Measurements from ENCODE around the gene FBXL20.
A peak's percentile ranks its signal among the peaks of the same experiment; 100 is the strongest.
"Not testable (repeated sequence)": the region's sequence is repeated elsewhere in the genome, so short reads cannot be mapped to it uniquely, and the experiment has no call there.

Gene FBXL20

DNA sequence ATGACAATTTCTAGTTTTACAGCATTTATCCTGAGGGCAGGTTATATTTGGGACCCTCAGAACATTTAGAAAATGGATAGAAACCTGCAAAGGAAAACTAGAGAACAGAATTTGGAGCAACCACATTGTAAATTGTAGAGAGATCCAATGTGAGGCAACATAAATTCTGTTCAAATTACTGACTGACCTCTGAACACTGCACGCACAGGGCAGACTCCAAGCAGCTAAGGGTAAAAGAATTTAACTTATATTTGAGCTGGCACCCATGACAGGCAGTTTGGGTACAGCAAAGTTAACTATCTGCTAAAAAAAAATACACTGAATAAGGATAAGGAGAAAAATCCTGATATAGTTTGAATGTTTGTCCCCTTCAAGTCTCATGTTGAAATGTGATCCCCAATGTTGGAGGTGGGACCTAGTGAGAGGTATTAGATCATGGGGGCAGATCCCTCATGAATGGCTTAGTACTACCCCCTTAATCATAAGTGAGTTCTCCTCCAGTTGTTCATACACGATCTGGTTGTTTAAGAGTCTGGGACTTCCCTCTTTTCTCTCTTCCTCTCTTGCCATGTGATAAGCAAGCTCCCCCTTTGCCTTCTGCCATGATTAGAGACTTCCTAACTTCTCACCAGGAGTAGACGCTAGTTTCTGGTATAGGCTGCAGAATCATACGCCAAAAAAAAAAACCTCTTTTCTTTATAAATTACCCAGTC, 75.7 kb downstream of the FBXL20 start:
- ATAC-seq, result no peak

DNA sequence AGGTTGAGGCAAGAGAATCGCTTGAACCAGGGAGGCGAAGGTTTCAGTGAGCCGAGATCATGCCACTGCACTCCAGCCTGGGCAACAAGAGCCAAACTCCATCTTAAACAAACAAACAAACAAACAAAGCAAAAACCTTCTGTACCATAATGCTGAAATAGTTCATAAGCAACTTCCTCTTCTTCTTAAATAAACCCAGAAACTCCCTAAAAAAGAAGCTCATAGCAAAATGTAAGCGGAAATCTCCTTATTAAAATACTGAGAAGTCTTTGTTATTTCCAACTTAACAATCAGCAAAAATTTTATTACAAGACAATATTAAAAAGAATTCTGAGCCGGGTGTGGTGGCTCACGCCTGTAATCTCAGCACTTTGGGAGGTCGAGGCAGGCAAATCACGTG, 82.8 kb downstream of the FBXL20 start:
- ATAC-seq, result no peak

DNA sequence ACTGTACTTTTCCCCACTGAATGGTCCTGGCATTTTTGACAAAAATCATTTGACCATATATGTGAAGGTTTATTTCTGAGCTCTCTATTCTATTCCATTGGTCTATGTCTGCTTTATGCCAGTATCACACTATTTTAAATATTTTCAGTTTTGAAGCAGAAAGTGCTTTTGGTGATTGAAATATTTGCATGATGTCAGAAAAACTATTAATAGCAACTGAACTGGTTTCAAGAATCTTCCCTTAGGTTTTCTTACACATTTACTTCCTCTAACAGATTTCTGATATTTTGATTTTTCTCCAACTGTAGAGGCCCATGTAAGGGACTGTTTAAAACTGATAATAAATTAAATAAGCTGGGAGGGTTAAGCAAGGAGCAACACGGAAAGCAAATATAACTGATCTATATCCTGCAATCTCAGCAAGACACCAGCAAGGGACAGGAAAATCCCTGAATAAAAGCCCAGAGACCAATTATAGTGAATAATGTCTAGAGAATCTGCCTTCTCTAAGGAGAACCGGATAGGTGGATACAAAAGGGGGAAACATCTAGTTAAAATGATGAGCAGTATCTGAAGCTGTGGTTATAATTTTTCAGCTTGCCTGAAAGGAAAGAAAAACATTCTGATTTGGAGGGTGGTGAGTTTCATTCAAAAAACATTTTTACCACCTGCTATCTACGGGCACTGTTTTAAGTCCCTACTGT, 94.8 kb downstream of the FBXL20 start:
- ATAC-seq, result no peak

DNA sequence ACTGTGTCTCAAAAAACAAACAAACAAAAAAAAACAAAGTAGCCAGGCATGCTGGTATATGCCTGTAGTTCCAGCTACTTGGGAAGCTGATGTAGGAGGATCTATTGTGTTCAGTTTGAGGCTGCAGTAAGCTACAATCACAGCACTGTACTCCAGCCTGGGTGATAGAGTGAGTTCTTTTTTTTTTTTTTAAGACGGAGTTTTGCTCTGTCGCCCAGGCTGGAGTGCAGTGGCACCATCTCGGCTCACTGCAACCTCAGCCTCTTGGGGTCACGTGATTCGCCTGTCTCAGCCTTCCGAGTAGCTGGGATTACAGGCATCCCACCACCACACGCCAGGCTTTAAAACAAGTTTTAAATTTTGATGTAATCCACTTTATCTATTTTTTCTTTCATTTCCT, 95.4 kb downstream of the FBXL20 start:
- no peak for ATAC-seq

DNA sequence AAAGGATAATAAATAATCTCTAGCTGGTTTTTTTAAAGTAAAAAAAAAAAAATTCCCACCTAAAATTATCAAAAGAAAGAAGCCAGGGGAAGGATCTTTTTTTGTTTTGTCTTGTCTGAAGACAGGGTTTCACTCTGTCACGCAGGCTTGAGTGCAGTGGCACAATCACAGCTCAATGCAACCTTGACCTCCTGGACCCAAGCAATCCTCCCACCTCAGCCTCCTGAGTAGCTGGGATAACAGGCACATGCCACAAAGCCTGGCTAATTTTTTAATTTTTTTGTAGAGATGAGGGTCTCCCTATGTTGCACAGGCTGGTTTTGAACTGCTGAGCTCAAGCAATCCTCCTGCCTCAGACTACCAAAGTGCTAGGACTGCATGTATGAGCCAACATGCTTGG, 97.2 kb downstream of the FBXL20 start:
- ATAC-seq, result no peak

DNA sequence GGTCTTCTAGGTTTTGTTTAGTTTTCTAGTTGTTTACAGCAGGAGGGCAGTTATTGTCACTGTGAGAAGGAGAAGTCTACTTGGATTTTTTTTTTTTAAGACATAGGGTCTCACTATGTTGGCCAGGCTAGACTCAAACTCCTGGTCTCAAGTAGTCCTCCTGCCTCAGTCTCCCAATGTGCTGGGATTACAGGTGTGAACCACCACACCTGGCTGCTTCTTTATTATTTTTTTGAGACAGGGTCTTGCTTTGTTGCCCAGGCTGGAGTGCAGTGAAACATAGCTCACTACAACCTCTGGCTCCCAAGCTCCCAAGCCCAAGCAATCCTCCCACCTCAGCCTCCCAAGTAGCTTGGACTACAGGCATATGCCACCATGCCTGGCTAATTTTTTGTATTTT, 107.4 kb downstream of the FBXL20 start:
- no peak for ATAC-seq

DNA sequence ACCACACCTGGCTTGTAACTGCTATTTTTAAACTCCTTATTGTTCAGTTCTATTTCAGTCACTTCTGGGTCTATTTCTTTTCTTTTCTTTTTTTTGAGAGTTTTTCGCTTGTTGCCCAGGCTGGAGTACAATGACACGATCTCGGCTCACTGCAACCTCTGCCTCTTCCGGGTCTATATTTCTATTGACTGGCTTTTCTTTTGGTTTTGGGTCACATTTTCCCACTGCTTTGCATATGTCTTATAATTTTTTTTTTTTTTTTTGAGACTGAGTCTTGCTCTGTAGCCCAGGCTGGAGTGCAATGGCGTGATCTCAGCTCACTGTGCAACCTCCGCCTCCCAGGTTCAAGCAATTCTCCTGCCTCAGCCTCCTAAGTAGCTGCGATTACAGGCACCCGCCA, 108.9 kb downstream of the FBXL20 start:
- ATAC-seq, result not testable (repeated sequence)

DNA sequence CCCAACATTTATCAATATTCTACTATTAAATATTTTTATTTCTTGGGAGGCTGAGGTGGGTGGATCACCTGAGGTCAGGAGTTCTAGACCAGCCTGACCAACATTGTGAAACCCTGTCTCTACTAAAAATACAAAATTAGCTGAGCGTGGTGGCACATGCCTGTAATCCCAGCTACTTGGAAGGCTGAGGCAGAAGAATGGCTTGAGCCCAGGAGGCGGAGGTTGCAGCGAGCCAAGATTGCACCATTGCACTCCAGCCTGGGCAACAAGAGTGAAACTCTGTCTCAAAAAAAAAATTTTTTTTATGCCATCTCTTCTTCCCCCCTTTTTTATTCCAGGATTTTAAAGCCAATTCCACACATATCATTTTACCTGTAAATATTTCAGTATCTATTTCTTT, 114.9 kb downstream of the FBXL20 start:
- not testable (repeated sequence) for ATAC-seq

DNA sequence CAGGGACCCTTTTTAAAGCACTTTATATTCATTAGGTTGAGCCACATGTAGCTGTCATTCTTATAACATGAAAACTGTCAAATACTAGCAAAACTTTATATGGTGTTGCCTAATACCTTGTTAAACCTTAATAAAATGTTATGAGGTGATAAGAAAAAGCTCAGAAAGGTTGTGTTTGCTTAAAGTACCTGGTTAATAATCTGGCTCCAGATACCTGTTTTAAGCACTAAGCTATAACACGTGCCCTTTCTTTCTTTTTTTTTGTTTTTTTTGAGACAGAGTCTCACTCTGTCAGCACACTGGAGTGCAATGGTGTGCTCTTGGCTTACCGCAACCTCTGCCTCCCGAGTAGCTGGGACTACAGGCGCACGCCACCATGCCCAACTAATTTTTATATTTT, 116.7 kb downstream of the FBXL20 start:
- ATAC-seq, result no peak

DNA sequence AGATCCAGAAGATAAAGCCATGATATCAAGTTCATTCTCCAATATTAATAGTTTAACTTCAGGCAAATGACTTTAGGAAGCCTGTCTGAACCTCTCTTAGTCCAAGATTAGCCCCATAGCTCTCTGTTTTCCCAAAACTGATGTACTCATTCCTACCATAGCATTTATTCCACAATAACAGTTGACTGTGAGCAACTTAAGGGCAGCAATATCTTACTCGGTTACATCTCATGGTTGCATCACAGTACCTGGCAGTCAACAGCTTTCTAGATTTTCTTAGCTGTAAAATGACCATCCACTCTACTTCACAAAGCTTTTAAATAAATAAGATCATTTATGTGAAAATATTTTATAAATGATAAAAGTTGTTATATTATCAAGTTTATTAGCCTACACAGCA, 117.5 kb downstream of the FBXL20 start:
- ATAC-seq, result no peak

DNA sequence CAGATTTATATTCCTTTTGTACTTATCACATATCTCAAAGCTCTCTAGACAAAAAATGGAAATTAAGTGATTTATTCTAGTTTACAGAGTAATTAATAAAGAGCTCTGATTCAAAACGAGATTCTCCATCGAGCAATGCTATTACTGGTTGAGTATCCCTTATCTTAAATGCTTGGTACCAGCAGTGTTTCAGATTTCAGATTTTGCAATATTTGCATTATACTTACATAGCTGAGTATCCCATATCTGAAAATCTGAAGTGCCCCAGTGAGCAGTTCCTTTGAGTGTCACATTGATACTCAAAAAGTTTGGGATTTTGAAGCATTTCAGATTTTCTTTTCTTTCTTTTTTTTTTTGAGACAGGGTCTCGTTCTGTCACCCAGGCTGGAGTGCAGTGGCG, 118.3 kb downstream of the FBXL20 start:
- ATAC-seq, result no peak

DNA sequence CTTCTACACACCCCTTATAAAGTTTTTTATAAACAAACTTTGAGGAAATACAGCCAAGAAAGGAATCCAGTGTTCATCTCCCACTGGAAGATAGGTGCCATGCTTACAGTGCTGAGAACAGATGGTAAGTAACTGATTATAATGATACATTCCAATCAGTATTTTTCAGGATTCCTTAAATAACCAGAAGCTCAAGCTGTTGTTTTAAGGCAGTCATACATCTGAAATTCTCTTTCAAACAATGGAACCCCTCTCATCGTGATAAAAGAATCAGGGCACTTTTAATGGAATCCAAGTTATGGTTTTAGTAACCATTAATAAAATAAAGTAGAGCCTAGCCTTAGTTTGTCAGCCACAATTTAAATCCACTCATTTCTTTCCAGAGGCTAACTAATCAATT, 119.6 kb downstream of the FBXL20 start:
- ATAC-seq, result no peak

DNA sequence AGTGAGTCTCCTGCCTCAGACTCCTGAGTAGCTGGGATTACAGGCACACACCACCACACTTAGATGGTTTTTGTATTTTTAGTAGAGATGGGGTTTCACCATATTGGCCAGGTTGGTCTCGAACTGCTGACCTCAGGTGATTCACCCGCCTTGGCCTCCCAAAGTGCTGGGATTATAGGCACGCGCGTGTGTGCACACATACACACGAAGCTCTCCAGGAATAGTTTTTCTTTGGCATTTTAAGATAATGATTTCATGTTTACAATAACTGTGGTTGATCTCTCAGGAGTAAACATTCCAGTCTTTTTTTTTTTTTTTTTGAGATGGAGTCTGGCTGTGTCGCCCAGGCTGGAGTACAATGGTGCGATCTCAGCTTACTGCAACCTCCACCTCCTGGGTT, 123.2 kb downstream of the FBXL20 start:
- ATAC-seq, result not testable (repeated sequence)

DNA sequence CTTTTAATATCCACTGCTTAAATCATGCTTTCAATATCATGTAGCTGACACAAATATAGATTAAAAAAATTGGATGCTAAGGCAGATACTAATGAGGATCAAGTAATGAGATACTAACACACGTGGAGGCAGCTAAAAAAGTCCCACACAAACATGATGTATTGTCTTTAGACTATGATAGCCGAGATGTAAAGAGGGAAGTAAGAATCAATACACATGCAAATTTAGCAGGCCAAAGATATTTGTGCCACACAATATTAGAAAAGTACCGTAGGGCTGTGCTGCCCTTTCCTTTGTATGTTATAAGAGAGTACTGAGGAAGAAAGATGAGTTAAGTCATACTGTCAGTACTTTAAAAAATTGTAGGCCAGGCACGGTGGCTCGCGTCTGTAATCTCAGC, 124.3 kb downstream of the FBXL20 start:
- no peak for ATAC-seq

DNA sequence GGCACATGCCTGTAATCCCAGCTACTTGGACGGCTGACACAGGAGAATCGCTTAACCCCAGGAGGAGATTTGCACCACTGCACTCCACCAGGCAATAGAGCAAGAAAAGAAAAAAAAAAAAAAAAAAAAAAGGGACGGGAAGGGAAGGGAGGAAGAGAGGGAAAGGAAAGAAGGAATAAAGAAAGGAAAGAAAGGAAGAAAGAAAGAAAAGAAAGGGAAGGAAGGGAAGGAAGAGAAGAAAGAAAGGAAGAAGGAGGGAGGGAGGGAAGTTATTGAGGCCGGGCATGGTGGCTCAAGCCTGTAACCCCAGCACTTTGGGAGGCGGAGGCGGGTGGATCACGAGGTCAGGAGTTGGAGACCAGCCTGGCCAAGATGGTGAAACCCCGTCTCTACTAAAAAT, 125.3 kb downstream of the FBXL20 start:
- ATAC-seq, result no peak

DNA sequence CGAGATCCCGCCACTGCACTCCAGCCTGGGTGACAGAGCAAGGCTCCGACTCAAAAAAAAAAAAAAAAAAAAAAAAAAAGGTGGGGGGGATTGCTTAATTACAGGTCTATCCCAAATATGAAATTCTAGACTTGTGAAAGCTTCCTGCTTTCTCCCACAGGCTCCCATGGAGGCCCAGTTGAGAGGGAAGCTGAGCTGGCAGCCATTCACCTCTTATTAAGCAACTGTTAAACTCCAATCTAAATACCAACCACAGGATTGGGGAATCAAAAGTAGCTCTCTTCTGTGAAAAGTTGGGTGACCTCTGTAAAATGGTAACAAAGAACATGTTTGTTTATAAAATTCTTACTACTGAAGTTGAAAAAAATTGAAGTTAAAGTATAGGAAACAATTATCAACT, 129.9 kb downstream of the FBXL20 start:
- no peak for ATAC-seq

DNA sequence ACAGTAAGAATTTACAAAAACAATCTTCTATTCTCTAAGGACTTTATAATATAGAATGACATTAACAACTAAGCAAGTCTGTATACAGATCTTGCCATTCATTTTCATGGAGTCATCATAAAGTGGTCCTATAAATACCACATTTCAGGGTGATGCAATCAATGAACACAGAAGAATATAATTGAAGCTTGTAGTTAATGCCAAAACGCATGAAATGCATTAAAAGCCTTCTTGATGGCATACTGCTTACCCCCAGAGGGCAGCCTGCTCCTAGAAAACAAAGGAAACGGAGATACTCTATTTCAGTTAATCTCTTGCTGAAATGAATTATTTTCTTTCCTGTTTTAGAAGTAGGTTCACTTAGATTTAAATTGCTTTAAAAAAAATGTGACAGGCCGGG, 130.5 kb downstream of the FBXL20 start:
- ATAC-seq, result no peak

DNA sequence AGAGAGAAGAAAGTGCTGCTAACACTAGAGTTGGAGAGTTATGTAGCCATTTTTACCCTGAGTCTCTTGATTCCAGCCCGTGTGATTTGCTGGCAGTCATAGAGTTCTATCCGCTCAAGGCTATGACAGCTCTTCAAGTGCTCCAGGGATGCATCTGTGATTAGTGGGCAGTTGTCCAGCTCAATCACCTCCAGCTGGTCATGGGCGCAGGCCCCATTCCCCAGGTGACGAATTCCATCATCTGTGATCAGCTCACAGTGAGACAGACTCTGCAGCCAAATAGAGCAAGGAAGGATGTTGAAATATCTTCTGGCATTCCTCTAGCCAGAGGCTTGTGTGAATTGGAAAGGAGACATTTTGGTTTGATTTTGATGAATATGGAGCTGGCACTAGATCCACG, 137.3 kb downstream of the FBXL20 start:
- ATAC-seq, result no peak

DNA sequence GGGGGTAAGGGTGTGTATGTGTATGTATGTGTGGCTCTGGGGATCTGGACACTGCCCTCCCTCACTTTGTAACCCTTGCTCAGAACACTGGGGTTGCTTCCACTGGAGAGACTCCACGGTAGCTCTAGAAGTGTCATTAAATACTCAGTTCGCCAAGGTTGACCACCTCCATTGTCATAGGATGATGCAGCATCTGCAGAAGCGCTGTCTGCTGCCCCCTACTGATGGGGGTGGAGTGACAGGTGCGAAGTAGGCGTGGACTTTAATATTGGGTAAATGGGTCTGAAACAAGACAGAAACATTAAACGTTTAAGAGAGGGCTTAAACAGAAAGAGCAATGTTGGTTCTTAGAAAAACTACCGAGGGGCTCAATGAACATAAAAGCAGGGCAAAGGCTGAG, 140.1 kb downstream of the FBXL20 start:
- peak in 1 of 2 donors; percentile 41 for ATAC-seq

DNA sequence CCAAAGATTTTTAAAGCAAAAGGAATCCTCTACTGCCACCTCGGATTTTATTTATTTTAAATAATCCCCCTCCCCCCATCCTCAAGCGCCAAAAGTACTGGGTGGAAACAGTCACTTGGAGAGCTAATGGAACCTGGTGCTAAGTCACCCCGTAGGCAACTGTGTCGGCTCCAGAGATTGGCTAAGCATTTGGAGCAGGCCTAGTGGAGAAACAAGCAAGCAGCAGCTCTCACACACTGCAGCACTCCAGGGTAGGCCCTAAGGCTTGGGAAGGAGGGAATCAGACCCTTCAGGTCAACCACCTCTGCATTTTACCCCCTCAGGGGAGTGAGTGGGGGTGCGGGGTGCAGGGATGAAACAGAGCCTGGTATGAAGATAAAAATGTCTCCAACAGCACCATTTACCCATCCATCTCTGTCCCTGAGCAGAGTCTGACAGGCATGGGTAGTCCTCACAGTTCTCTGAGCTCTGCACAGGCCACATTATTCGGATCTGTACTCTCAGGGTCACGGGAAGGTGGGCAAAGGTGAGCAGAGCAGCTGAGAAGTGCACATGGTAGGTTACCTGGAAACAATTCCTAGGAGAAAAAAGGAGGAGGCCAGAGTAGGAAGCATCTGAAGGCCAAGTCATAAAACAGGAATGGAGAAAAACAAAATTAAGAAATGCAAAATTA, 148.5 kb downstream of the FBXL20 start:
- ATAC-seq, result no peak

DNA sequence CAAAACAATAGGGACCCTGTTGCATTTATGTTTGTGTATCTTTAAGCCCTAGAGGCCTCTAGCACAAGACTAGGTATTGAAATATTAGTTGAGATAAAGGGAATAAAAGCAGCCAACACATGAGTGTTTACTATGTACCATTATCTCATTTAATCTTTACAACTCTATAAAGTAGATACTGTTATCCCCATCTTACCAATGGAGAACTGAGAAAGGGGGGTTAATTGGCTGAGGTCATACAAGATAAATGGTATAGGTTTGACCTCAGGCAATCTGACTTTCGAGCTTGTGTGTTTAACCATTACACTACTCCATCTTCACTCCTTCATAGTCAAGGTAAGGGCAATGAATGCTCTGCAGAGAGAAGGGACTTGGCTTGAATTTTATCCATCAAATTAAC, 149.4 kb downstream of the FBXL20 start:
- ATAC-seq, result no peak

DNA sequence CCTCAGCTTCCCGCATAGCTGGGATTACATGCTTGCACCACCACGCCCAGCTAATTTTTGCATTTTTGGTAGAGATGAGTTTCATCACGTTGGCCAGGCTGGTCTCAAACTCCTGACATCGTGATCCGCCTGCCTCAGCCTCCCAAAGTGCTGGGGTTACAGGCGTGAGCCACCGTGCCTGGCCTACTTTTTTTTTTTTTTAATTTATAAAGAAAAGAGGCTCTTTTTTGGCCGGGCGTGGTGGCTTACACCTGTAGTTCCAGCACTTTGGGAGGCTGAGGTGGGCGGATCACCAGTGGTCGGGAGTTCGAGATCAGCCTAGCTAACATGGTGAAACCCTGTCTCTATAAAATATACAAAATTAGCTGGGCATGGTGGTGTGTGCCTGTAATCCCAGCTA, 151.3 kb downstream of the FBXL20 start:
- not testable (repeated sequence) for ATAC-seq

DNA sequence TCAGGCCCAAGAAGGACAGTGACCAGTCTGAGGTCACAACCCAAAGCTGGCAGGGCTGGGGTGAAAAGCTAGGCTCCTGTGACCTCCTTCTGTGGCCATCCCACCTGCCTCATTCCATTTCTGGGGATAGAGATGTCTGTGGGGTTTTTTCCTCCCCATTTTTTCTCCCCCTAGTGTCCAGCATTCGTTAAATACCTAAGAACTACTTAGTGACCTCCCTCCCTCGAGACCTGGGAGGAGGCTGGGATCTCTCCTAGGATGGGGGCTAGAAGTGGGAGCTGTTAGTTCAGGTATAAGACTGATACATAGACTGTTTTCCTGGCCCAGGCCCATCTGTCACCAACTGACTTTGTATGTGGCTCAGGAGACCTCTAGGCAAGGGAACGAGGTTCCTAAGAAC, 155.2 kb downstream of the FBXL20 start:
- no peak for ATAC-seq
